Astrocyte (in vitro differentiated cells and primary cell): ENCODE measurements around the gene NAB2.
"Not testable (repeated sequence)": the region's sequence is repeated elsewhere in the genome, so short reads cannot be mapped to it uniquely, and the experiment has no call there.

Source experiments
- EZH2 ChIP-seq: IDR thresholded peaks from 2 replicates; pipeline ENCODE4 v1.6.1; 2012; ENCODE audit warnings: mild to moderate bottlenecking, low read length, inconsistent platforms; ENCODE audit not compliant: insufficient read depth
- TF ChIP-seq, protein P1 (sequence below): IDR thresholded peaks from 2 replicates; pipeline ENCODE4 v1.5.1; 2011; ENCODE audit warnings: low read depth, mild to moderate bottlenecking, inconsistent platforms, low read length, moderate library complexity; ENCODE audit not compliant: insufficient read depth

DNA sequence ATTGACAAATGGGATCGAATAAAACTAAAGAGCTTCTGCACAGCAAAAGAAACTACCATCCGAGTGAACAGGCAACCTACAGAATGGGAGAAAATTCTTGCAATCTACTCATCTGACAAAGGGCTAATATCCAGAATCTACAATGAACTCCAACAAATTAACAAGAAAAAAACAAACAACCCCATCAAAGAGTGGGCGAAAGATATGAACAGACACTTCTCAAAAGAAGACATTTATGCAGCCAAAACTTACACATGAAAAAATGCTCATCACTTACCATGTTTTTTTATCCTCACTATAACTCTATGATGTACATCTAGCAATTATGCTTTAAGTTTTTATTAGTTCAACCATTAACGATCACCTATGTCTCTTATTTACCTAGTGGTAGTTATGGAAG lies 35.0 kb upstream of the NAB2 start:
- TF ChIP-seq, protein P1, sequence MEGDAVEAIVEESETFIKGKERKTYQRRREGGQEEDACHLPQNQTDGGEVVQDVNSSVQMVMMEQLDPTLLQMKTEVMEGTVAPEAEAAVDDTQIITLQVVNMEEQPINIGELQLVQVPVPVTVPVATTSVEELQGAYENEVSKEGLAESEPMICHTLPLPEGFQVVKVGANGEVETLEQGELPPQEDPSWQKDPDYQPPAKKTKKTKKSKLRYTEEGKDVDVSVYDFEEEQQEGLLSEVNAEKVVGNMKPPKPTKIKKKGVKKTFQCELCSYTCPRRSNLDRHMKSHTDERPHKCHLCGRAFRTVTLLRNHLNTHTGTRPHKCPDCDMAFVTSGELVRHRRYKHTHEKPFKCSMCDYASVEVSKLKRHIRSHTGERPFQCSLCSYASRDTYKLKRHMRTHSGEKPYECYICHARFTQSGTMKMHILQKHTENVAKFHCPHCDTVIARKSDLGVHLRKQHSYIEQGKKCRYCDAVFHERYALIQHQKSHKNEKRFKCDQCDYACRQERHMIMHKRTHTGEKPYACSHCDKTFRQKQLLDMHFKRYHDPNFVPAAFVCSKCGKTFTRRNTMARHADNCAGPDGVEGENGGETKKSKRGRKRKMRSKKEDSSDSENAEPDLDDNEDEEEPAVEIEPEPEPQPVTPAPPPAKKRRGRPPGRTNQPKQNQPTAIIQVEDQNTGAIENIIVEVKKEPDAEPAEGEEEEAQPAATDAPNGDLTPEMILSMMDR: not testable (repeated sequence)
- not testable (repeated sequence) for TF ChIP-seq EZH2
